WTC11 (cell line): ENCODE measurements around the gene GSTK1. TPM values are rescaled to one million over a fixed set of nuclear protein-coding genes. Genes with fewer than 3 reads are reported as not detected.

Experiments
- ATAC-seq: fragments of 200-7000 bp; cut with Tn5 transposase; 2 replicates; pipeline ENCODE4 v1.10.0; 2021; ENCODE audit warnings: mild to moderate bottlenecking, moderate library complexity
- CTCF ChIA-PET: fragments of 300-600 bp; sonication (Branson Sonifier 250); formaldehyde crosslinking; loops from one replicate; lab custom pipeline; 2021; ENCODE audit warnings: antibody characterized with exemption; lab: Charles Lee
- POLR2A ChIA-PET: fragments of 350-600 bp; sonication (Branson Sonifier 250); formaldehyde crosslinking; loops from one replicate; lab custom pipeline; 2021; ENCODE audit warnings: antibody characterized with exemption; lab: Charles Lee
- DNase-seq: peaks from one replicate; pipeline ENCODE4 v3.0.0; 2021; ENCODE audit warnings: low spot score
- H3K27ac Mint-ChIP-seq: 2 replicates; pipeline ENCODE4 v1.8.0; 2021; ENCODE audit warnings: mixed read lengths
- H3K27me3 Mint-ChIP-seq: 2 replicates; pipeline ENCODE4 v1.8.0; 2021; ENCODE audit warnings: low read depth, mild to moderate bottlenecking, moderate library complexity, mixed read lengths
- H3K36me3 Mint-ChIP-seq: 2 replicates; pipeline ENCODE4 v1.8.0; 2021; ENCODE audit warnings: mixed read lengths
- H3K4me1 Mint-ChIP-seq: 2 replicates; pipeline ENCODE4 v1.8.0; 2022; ENCODE audit warnings: mixed read lengths
- H3K4me3 Mint-ChIP-seq: 2 replicates; pipeline ENCODE4 v1.8.0; 2021; ENCODE audit warnings: mild to moderate bottlenecking, moderate library complexity, mixed read lengths
- H3K9me3 Mint-ChIP-seq: 2 replicates; pipeline ENCODE4 v1.8.0; 2021; ENCODE audit warnings: mixed read lengths
- FOXK1 ChIP-seq: sonication (generic); formaldehyde crosslinking; IDR thresholded peaks from 2 replicates; pipeline ENCODE4 v1.8.0; 2022; ENCODE audit warnings: mild to moderate bottlenecking, moderate library complexity, missing genetic modification reagents
- FOXP1 ChIP-seq: sonication (generic); formaldehyde crosslinking; IDR thresholded peaks from 2 replicates; pipeline ENCODE4 v1.8.0; 2022; ENCODE audit warnings: missing genetic modification reagents, mild to moderate bottlenecking, moderate library complexity, borderline replicate concordance
- HMGA2 ChIP-seq: fragments of 250-450 bp; sonication (Bioruptor Pico); IDR thresholded peaks from 2 replicates; pipeline ENCODE4 v1.4.0; 2021; ENCODE audit warnings: mild to moderate bottlenecking, moderate library complexity
- JAZF1 ChIP-seq: fragments of 250-450 bp; sonication (Bioruptor Pico); IDR thresholded peaks from 2 replicates; pipeline ENCODE4 v1.9.0; 2021; ENCODE audit warnings: moderate library complexity, mild to moderate bottlenecking, inconsistent platforms
- JUN ChIP-seq: sonication (generic); formaldehyde crosslinking; IDR thresholded peaks from 2 replicates; pipeline ENCODE4 v1.8.0; 2023; ENCODE audit warnings: mild to moderate bottlenecking, missing genetic modification reagents
- TP53 ChIP-seq: sonication (generic); formaldehyde crosslinking; IDR thresholded peaks from 2 replicates; pipeline ENCODE4 v1.8.1; 2023; ENCODE audit warnings: mild to moderate bottlenecking, missing genetic modification reagents
- ZNF317 ChIP-seq: sonication (generic); formaldehyde crosslinking; IDR thresholded peaks from 2 replicates; pipeline ENCODE4 v1.8.1; 2023; ENCODE audit warnings: low read depth, mild to moderate bottlenecking, moderate library complexity, missing genetic modification reagents, borderline replicate concordance
- ZNF396 ChIP-seq: fragments of 250-450 bp; sonication (Bioruptor Pico); IDR thresholded peaks from 2 replicates; pipeline ENCODE4 v1.8.0; 2021; ENCODE audit warnings: mild to moderate bottlenecking, moderate library complexity, borderline replicate concordance
- total RNA-seq: library from RNA; stranded (reverse); gene quantifications from 3 replicates; pipeline ENCODE4 v1.2.3, GENCODE V29; 2021
- TF ChIP-seq, protein P1 (sequence below): sonication (generic); formaldehyde crosslinking; IDR thresholded peaks from 2 replicates; pipeline ENCODE4 v1.8.1; 2023; ENCODE audit warnings: mild to moderate bottlenecking, missing genetic modification reagents, moderate library complexity
- TF ChIP-seq, protein P2 (sequence below): sonication (generic); formaldehyde crosslinking; IDR thresholded peaks from 2 replicates; pipeline ENCODE4 v1.8.1; 2022; ENCODE audit warnings: mild to moderate bottlenecking, moderate library complexity, missing genetic modification reagents
- TF ChIP-seq, protein P3 (sequence below): fragments of 250-450 bp; sonication (Bioruptor Pico); IDR thresholded peaks from 2 replicates; pipeline ENCODE4 v1.9.0; 2021; ENCODE audit warnings: mild to moderate bottlenecking, borderline replicate concordance
- TF ChIP-seq, protein P4 (sequence below): fragments of 250-450 bp; sonication (Bioruptor Pico); IDR thresholded peaks from 2 replicates; pipeline ENCODE4 v1.9.0; 2021; ENCODE audit warnings: mild to moderate bottlenecking
- TF ChIP-seq, protein P5 (sequence below): sonication (generic); formaldehyde crosslinking; IDR thresholded peaks from 2 replicates; pipeline ENCODE4 v1.8.0; 2022; ENCODE audit warnings: missing genetic modification reagents
- TF ChIP-seq, protein P6 (sequence below): sonication (generic); formaldehyde crosslinking; IDR thresholded peaks from 2 replicates; pipeline ENCODE4 v1.8.1; 2022; ENCODE audit warnings: low read depth, missing genetic modification reagents, borderline replicate concordance
- TF ChIP-seq, protein P7 (sequence below): sonication (generic); formaldehyde crosslinking; IDR thresholded peaks from 2 replicates; pipeline ENCODE4 v1.8.1; 2022; ENCODE audit warnings: low read depth, mild to moderate bottlenecking, moderate library complexity, missing genetic modification reagents, borderline replicate concordance
- TF ChIP-seq, protein P8 (sequence below): sonication (generic); formaldehyde crosslinking; IDR thresholded peaks from 2 replicates; pipeline ENCODE4 v1.8.1; 2023; ENCODE audit warnings: mild to moderate bottlenecking, missing genetic modification reagents

The GSTK1 gene
- total RNA-seq, 1 experiment from 2014 or later: 30.1 TPM

DNA sequence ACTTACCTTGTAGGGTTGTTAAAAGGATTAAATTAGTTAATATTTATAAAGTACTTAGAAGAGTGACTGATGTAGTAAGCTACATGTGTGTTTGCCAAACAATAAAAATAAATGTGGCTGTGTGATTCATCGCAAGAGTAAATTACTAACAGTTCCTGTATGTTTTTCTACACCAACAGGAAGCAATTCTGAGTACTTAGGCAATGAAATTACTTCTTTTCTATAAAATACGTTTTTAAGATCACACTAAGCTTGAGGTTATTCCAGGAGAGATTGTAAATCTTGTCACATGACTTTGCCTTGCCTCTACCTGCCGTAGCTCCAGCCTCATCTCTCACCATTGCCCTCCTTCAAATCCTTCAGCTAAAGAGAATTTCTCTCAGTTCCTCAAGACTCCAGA is 18.1 kb upstream of the GSTK1 start:
- Mint-ChIP-seq H3K4me3 (no peak overlapping the region), H3K36me3 (no peaks in the 10 kb centered on the region), H3K27ac (no peak overlapping the region), H3K9me3 (no peaks in the 10 kb centered on the region), H3K27me3 (peaks cover 16% of the 10 kb centered on the region), H3K4me1 (no peaks in the 10 kb centered on the region)
- TF ChIP-seq, protein P1, sequence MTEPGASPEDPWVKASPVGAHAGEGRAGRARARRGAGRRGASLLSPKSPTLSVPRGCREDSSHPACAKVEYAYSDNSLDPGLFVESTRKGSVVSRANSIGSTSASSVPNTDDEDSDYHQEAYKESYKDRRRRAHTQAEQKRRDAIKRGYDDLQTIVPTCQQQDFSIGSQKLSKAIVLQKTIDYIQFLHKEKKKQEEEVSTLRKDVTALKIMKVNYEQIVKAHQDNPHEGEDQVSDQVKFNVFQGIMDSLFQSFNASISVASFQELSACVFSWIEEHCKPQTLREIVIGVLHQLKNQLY (CRISPR knock-in tag): no peak
- TF ChIP-seq, protein P2, sequence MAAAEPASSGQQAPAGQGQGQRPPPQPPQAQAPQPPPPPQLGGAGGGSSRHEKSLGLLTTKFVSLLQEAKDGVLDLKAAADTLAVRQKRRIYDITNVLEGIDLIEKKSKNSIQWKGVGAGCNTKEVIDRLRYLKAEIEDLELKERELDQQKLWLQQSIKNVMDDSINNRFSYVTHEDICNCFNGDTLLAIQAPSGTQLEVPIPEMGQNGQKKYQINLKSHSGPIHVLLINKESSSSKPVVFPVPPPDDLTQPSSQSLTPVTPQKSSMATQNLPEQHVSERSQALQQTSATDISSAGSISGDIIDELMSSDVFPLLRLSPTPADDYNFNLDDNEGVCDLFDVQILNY (CRISPR knock-in tag): no peak
- TF ChIP-seq JAZF1 (no peak), FOXK1 (CRISPR knock-in tag) (no peak), HMGA2 (no peak), TP53 (CRISPR knock-in tag) (no peak), JUN (CRISPR knock-in tag) (no peak), ZNF317 (CRISPR knock-in tag) (no peak), FOXP1 (no peak), ZNF396 (CRISPR knock-in tag) (no peak)
- TF ChIP-seq, protein P3, sequence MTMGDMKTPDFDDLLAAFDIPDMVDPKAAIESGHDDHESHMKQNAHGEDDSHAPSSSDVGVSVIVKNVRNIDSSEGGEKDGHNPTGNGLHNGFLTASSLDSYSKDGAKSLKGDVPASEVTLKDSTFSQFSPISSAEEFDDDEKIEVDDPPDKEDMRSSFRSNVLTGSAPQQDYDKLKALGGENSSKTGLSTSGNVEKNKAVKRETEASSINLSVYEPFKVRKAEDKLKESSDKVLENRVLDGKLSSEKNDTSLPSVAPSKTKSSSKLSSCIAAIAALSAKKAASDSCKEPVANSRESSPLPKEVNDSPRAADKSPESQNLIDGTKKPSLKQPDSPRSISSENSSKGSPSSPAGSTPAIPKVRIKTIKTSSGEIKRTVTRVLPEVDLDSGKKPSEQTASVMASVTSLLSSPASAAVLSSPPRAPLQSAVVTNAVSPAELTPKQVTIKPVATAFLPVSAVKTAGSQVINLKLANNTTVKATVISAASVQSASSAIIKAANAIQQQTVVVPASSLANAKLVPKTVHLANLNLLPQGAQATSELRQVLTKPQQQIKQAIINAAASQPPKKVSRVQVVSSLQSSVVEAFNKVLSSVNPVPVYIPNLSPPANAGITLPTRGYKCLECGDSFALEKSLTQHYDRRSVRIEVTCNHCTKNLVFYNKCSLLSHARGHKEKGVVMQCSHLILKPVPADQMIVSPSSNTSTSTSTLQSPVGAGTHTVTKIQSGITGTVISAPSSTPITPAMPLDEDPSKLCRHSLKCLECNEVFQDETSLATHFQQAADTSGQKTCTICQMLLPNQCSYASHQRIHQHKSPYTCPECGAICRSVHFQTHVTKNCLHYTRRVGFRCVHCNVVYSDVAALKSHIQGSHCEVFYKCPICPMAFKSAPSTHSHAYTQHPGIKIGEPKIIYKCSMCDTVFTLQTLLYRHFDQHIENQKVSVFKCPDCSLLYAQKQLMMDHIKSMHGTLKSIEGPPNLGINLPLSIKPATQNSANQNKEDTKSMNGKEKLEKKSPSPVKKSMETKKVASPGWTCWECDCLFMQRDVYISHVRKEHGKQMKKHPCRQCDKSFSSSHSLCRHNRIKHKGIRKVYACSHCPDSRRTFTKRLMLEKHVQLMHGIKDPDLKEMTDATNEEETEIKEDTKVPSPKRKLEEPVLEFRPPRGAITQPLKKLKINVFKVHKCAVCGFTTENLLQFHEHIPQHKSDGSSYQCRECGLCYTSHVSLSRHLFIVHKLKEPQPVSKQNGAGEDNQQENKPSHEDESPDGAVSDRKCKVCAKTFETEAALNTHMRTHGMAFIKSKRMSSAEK (CRISPR knock-in tag): no peak
- TF ChIP-seq, protein P4, sequence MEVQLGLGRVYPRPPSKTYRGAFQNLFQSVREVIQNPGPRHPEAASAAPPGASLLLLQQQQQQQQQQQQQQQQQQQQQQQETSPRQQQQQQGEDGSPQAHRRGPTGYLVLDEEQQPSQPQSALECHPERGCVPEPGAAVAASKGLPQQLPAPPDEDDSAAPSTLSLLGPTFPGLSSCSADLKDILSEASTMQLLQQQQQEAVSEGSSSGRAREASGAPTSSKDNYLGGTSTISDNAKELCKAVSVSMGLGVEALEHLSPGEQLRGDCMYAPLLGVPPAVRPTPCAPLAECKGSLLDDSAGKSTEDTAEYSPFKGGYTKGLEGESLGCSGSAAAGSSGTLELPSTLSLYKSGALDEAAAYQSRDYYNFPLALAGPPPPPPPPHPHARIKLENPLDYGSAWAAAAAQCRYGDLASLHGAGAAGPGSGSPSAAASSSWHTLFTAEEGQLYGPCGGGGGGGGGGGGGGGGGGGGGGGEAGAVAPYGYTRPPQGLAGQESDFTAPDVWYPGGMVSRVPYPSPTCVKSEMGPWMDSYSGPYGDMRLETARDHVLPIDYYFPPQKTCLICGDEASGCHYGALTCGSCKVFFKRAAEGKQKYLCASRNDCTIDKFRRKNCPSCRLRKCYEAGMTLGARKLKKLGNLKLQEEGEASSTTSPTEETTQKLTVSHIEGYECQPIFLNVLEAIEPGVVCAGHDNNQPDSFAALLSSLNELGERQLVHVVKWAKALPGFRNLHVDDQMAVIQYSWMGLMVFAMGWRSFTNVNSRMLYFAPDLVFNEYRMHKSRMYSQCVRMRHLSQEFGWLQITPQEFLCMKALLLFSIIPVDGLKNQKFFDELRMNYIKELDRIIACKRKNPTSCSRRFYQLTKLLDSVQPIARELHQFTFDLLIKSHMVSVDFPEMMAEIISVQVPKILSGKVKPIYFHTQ (CRISPR knock-in tag): no peak
- TF ChIP-seq, protein P5, sequence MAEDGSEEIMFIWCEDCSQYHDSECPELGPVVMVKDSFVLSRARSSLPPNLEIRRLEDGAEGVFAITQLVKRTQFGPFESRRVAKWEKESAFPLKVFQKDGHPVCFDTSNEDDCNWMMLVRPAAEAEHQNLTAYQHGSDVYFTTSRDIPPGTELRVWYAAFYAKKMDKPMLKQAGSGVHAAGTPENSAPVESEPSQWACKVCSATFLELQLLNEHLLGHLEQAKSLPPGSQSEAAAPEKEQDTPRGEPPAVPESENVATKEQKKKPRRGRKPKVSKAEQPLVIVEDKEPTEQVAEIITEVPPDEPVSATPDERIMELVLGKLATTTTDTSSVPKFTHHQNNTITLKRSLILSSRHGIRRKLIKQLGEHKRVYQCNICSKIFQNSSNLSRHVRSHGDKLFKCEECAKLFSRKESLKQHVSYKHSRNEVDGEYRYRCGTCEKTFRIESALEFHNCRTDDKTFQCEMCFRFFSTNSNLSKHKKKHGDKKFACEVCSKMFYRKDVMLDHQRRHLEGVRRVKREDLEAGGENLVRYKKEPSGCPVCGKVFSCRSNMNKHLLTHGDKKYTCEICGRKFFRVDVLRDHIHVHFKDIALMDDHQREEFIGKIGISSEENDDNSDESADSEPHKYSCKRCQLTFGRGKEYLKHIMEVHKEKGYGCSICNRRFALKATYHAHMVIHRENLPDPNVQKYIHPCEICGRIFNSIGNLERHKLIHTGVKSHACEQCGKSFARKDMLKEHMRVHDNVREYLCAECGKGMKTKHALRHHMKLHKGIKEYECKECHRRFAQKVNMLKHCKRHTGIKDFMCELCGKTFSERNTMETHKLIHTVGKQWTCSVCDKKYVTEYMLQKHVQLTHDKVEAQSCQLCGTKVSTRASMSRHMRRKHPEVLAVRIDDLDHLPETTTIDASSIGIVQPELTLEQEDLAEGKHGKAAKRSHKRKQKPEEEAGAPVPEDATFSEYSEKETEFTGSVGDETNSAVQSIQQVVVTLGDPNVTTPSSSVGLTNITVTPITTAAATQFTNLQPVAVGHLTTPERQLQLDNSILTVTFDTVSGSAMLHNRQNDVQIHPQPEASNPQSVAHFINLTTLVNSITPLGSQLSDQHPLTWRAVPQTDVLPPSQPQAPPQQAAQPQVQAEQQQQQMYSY (CRISPR knock-in tag): no peak
- TF ChIP-seq, protein P6, sequence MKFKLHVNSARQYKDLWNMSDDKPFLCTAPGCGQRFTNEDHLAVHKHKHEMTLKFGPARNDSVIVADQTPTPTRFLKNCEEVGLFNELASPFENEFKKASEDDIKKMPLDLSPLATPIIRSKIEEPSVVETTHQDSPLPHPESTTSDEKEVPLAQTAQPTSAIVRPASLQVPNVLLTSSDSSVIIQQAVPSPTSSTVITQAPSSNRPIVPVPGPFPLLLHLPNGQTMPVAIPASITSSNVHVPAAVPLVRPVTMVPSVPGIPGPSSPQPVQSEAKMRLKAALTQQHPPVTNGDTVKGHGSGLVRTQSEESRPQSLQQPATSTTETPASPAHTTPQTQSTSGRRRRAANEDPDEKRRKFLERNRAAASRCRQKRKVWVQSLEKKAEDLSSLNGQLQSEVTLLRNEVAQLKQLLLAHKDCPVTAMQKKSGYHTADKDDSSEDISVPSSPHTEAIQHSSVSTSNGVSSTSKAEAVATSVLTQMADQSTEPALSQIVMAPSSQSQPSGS (CRISPR knock-in tag): no peak
- TF ChIP-seq, protein P7, sequence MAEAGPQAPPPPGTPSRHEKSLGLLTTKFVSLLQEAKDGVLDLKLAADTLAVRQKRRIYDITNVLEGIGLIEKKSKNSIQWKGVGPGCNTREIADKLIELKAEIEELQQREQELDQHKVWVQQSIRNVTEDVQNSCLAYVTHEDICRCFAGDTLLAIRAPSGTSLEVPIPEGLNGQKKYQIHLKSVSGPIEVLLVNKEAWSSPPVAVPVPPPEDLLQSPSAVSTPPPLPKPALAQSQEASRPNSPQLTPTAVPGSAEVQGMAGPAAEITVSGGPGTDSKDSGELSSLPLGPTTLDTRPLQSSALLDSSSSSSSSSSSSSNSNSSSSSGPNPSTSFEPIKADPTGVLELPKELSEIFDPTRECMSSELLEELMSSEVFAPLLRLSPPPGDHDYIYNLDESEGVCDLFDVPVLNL (CRISPR knock-in tag): no peak
- TF ChIP-seq, protein P8, sequence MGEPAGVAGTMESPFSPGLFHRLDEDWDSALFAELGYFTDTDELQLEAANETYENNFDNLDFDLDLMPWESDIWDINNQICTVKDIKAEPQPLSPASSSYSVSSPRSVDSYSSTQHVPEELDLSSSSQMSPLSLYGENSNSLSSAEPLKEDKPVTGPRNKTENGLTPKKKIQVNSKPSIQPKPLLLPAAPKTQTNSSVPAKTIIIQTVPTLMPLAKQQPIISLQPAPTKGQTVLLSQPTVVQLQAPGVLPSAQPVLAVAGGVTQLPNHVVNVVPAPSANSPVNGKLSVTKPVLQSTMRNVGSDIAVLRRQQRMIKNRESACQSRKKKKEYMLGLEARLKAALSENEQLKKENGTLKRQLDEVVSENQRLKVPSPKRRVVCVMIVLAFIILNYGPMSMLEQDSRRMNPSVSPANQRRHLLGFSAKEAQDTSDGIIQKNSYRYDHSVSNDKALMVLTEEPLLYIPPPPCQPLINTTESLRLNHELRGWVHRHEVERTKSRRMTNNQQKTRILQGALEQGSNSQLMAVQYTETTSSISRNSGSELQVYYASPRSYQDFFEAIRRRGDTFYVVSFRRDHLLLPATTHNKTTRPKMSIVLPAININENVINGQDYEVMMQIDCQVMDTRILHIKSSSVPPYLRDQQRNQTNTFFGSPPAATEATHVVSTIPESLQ (CRISPR knock-in tag): no peak
- ATAC-seq (no peak), DNase-seq (no peak)
- ChIA-PET POLR2A (no interaction called here), CTCF (interaction anchor here (1.0 kb wide), 1 partner anchor 30 kb away, joined by 4 read pairs; no protein-coding TSS in a partner anchor)
